Cardiac muscle cell (in vitro differentiated cells and primary cell): ENCODE results near the gene PMIS2. TPM values are rescaled to one million over a fixed set of nuclear protein-coding genes. Genes with fewer than 3 reads are reported as not detected.

ENCODE experiments used
- DNase-seq, 2 donors: peaks; one replicate each; pipeline versions ENCODE4 v3.0.0 to v3.0.0-alpha.2; 2010 to 2017; ENCODE audit warnings: low read depth in 1 of 2, low spot score in 1 of 2
- H3K27ac ChIP-seq: fragments of 200-600 bp; sonication (generic); 2 replicates; pipeline ENCODE4 v1.5.1; 2016
- H3K27me3 ChIP-seq: fragments of 200-600 bp; sonication (generic); 2 replicates; pipeline ENCODE4 v1.6.0; 2016; ENCODE audit warnings: control low read depth
- H3K36me3 ChIP-seq: fragments of 200-600 bp; sonication (generic); 2 replicates; pipeline ENCODE4 v1.5.1; 2016; ENCODE audit warnings: control low read depth
- H3K4me1 ChIP-seq: fragments of 200-600 bp; sonication (generic); 2 replicates; pipeline ENCODE4 v1.8.1; 2017; ENCODE audit warnings: low read depth, mild to moderate bottlenecking, mixed run types
- H3K4me3 ChIP-seq: fragments of 200-600 bp; sonication (generic); 2 replicates; pipeline ENCODE4 v1.5.1; 2016; ENCODE audit warnings: mild to moderate bottlenecking
- H3K9me3 ChIP-seq: fragments of 200-600 bp; sonication (generic); 2 replicates; pipeline ENCODE4 v1.5.1; 2017; ENCODE audit warnings: low read depth, mild to moderate bottlenecking, control low read depth
- polyA plus RNA-seq: library from polyadenylated mRNA; unstranded; fragments of >200 nt; fragmentation: Nextera tagmentation; extraction: Ambion mirVana; gene quantifications from 2 replicates; pipeline ENCODE4 v1.2.1, GENCODE V29; 2016
- total RNA-seq: library from RNA; depleted of rRNA; stranded (reverse); fragments of >200 nt; gene quantifications from 2 replicates; pipeline ENCODE4 v1.2.3, GENCODE V29; 2016
- TF ChIP-seq, protein P1 (sequence below): IDR thresholded peaks from 2 replicates; pipeline ENCODE4 v1.5.1; 2012; ENCODE audit warnings: low read depth, mild to moderate bottlenecking, low read length

Gene PMIS2
- total and polyA plus RNA-seq, 2 experiments from 2014 or later: not detected

DNA sequence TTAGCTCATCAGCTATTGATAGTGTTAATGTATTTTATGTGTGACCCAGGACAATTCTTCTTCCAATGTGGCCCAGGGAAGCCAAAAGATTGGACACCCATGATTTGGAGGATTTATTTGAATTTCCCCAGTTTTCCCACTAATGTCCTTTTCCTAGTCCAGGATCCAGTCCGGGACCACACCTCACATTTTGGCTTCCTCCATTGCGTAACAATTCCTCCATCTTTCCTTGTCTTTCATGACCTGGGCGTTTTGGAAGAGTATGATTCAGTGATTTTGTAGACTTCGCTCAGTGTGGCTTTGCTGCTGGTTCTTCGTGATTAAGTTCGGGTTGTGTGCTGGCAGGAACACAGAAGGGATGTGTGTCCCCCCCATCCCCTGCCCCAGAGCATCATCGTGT is 19.2 kb upstream of the PMIS2 start:
- no peaks in the 10 kb centered on the region for H3K4me1 ChIP-seq
- DNase-seq: no peak
- TF ChIP-seq, protein P1, sequence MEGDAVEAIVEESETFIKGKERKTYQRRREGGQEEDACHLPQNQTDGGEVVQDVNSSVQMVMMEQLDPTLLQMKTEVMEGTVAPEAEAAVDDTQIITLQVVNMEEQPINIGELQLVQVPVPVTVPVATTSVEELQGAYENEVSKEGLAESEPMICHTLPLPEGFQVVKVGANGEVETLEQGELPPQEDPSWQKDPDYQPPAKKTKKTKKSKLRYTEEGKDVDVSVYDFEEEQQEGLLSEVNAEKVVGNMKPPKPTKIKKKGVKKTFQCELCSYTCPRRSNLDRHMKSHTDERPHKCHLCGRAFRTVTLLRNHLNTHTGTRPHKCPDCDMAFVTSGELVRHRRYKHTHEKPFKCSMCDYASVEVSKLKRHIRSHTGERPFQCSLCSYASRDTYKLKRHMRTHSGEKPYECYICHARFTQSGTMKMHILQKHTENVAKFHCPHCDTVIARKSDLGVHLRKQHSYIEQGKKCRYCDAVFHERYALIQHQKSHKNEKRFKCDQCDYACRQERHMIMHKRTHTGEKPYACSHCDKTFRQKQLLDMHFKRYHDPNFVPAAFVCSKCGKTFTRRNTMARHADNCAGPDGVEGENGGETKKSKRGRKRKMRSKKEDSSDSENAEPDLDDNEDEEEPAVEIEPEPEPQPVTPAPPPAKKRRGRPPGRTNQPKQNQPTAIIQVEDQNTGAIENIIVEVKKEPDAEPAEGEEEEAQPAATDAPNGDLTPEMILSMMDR: no peak

DNA sequence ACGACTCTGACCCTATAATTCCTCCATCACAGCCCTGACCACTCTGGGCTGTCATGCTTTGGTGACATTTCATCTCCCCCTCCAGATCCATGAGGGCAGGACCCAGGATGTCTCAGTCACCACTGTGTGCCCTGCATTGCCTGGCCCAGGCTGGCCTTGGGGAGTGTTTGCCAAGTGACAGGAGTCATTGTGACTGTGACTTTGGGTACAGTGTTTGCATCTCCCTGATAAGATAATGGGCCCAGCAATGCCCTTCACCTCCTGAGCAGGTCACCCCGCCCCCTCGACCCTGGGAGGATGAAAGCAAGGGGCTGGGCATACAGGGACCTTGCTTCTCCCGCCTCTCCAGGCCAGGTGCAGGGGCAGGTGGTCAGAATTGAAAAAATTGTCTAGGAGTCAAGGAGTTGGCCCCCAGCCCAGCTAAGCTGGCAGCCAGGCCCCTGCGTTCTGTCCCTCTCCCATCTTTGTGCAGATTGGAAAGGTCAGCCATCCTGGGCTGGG is 16.6 kb upstream of the PMIS2 start:
- Histone ChIP-seq H3K36me3 (no peaks in the 10 kb centered on the region), H3K27ac (no peak overlapping the region), H3K4me1 (no peaks in the 10 kb centered on the region), H3K27me3 (peaks cover 2% of the 10 kb centered on the region), H3K9me3 (no peaks in the 10 kb centered on the region), H3K4me3 (no peak overlapping the region)
- TF ChIP-seq, protein P1: no peak
- no peak for DNase-seq

More for the DNA sequence above, 19.2 kb upstream of the PMIS2 start:
- no peaks in the 10 kb centered on the region for H3K9me3 ChIP-seq
- no peak overlapping the region for H3K4me3 ChIP-seq
- H3K27me3 ChIP-seq: peaks cover 10% of the 10 kb centered on the region
- H3K27ac ChIP-seq: no peak overlapping the region
- H3K36me3 ChIP-seq: no peaks in the 10 kb centered on the region

GRCh38 chr19:35571406-35571965 is 14.5 kb upstream of the PMIS2 start:
- TF ChIP-seq, protein P1: no peak
- Histone ChIP-seq H3K27ac (no peak overlapping the region), H3K4me3 (no peak overlapping the region), H3K36me3 (no peaks in the 10 kb centered on the region), H3K4me1 (no peaks in the 10 kb centered on the region), H3K9me3 (no peaks in the 10 kb centered on the region), H3K27me3 (peaks cover 2% of the 10 kb centered on the region)
- no peak for DNase-seq

DNA sequence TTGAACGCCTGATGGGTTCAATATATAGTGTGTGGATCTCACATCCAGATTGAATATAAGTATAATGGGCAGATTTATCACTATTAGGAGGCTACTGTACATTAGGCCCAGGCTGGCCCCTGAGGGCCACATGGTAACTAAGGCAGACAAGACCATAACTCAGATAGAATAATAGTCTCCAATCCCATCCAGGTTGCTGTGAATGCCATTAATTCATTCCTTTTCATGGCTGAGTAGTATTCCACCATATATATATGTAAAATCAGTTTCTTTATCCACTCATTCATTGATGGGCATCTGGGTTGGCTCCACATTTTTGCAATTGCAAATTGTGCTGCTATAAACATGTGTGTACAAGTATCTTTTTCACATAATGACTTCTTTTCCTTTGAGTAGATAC is 8.1 kb upstream of the PMIS2 start:
- Histone ChIP-seq H3K4me3 (no peak overlapping the region), H3K9me3 (no peaks in the 10 kb centered on the region), H3K4me1 (no peaks in the 10 kb centered on the region), H3K36me3 (no peaks in the 10 kb centered on the region), H3K27me3 (no peaks in the 10 kb centered on the region), H3K27ac (no peak overlapping the region)
- TF ChIP-seq, protein P1: no peak
- DNase-seq: no peak

GRCh38 chr19:35578707-35579106 is 7.3 kb upstream of the PMIS2 start:
- no peak for DNase-seq
- Histone ChIP-seq H3K36me3 (no peaks in the 10 kb centered on the region), H3K9me3 (no peaks in the 10 kb centered on the region), H3K4me3 (no peak overlapping the region), H3K4me1 (no peaks in the 10 kb centered on the region), H3K27me3 (no peaks in the 10 kb centered on the region), H3K27ac (no peak overlapping the region)
- TF ChIP-seq, protein P1: no peak
